ENCODE measurements around the gene CTPS1. TPM values are rescaled to one million over a fixed set of nuclear protein-coding genes. Genes with fewer than 3 reads are reported as not detected.

Gene CTPS1
- polyA plus RNA-seq, 1 donor from 2014 or later = 76.1 TPM

- Histone ChIP-seq H3K27me3 (ENCODE audit: insufficient read depth, low read depth, low read length) (no peaks in the 10 kb centered on the region), H3K4me2 (ENCODE audit: low read length) (no peak overlapping the region), H3K9me2 (ENCODE audit: insufficient read depth, low read length) (no peaks in the 10 kb centered on the region), H4K20me1 (ENCODE audit: insufficient read depth) (no peaks in the 10 kb centered on the region), H3K9ac (ENCODE audit: low read length) (no peak overlapping the region), H3F3A (ENCODE audit: insufficient read depth, low read length, poor library complexity, severe bottlenecking) (peaks cover 6% of the 10 kb centered on the region), H3K79me2 (replicated peaks; ENCODE audit: insufficient read depth, low read length) (peaks cover 29% of the 10 kb centered on the region), H3K9me3 (ENCODE audit: low read length) (no peaks in the 10 kb centered on the region), H2AFZ (ENCODE audit: low read depth, low read length) (no peak overlapping the region), H3K36me3 (ENCODE audit: insufficient read depth, low read length) (peaks cover 4% of the 10 kb centered on the region), H3K27ac (ENCODE audit: low read length) (no peak overlapping the region), H3K4me3 (ENCODE audit: low read length) (no peak overlapping the region)
- TF ChIP-seq RAD21 (conservative IDR thresholded peaks at IDR 0.05) = no peak
- no peak for TF ChIP-seq TAF1 (IDR thresholded peaks at IDR 0.05; ENCODE audit: low read depth)
- no peak for TF ChIP-seq SMC3 (conservative IDR thresholded peaks at IDR 0.05; ENCODE audit: poor library complexity)
- TF ChIP-seq EP300 (conservative IDR thresholded peaks at IDR 0.05; ENCODE audit: poor library complexity, severe bottlenecking) = no peak
- no peak for TF ChIP-seq CTCF (IDR thresholded peaks at IDR 0.05; ENCODE audit: poor library complexity, severe bottlenecking)
- no peak for TF ChIP-seq REST (IDR thresholded peaks at IDR 0.05; ENCODE audit: borderline replicate concordance)
- TF ChIP-seq POLR2AphosphoS5 (IDR thresholded peaks at IDR 0.05) = no peak
These were observed 3.2 kb downstream of the CTPS1 start for GRCh38 chr1:40982721-40983120.

- Histone ChIP-seq H3K27ac (ENCODE audit: low read length) (no peak overlapping the region), H3K79me2 (replicated peaks; ENCODE audit: insufficient read depth, low read length) (peaks cover 29% of the 10 kb centered on the region), H2AFZ (ENCODE audit: low read depth, low read length) (no peak overlapping the region), H3K9ac (ENCODE audit: low read length) (no peak overlapping the region), H4K20me1 (ENCODE audit: insufficient read depth) (no peaks in the 10 kb centered on the region), H3K36me3 (ENCODE audit: insufficient read depth, low read length) (peaks cover 5% of the 10 kb centered on the region), H3K9me2 (ENCODE audit: insufficient read depth, low read length) (no peaks in the 10 kb centered on the region), H3K9me3 (ENCODE audit: low read length) (no peaks in the 10 kb centered on the region), H3F3A (ENCODE audit: insufficient read depth, low read length, poor library complexity, severe bottlenecking) (peaks cover 6% of the 10 kb centered on the region), H3K4me2 (ENCODE audit: low read length) (no peak overlapping the region), H3K4me3 (ENCODE audit: low read length) (no peak overlapping the region), H3K27me3 (ENCODE audit: insufficient read depth, low read depth, low read length) (no peaks in the 10 kb centered on the region)
- TF ChIP-seq CTCF (IDR thresholded peaks at IDR 0.05; ENCODE audit: poor library complexity, severe bottlenecking) (no peak), REST (IDR thresholded peaks at IDR 0.05; ENCODE audit: borderline replicate concordance) (no peak), MXI1 (conservative IDR thresholded peaks at IDR 0.05; ENCODE audit: poor library complexity, severe bottlenecking) (no peak), SMC3 (conservative IDR thresholded peaks at IDR 0.05; ENCODE audit: poor library complexity) (no peak), EP300 (conservative IDR thresholded peaks at IDR 0.05; ENCODE audit: poor library complexity, severe bottlenecking) (no peak)
These were observed 3.8 kb downstream of the CTPS1 start for GRCh38 chr1:40983286-40983685.
